Neuronal stem cell (in vitro differentiated cells): Measurements from ENCODE around the gene ANKRD39.

ENCODE experiments used
- DNase-seq: peaks from one replicate; pipeline ENCODE4 v3.0.0-alpha.2; 2013; ENCODE audit warnings: low spot score
- H2AFZ ChIP-seq: one replicate; pipeline ENCODE4 v1.6.1; 2013; ENCODE audit warnings: mild to moderate bottlenecking, low read length, inconsistent platforms
- H2AK5ac ChIP-seq: 2 replicates; pipeline ENCODE4 v1.6.1; 2013; ENCODE audit warnings: low read depth, mild to moderate bottlenecking, inconsistent platforms, low read length, moderate library complexity, mixed read lengths
- H2BK120ac ChIP-seq: 2 replicates; pipeline ENCODE4 v1.6.1; 2013; ENCODE audit warnings: low read depth, mild to moderate bottlenecking, inconsistent platforms, low read length, moderate library complexity, mixed read lengths
- H2BK12ac ChIP-seq: one replicate; pipeline ENCODE4 v1.6.1; 2013; ENCODE audit warnings: low read length, inconsistent platforms
- H2BK15ac ChIP-seq: 2 replicates; pipeline ENCODE4 v1.6.1; 2013; ENCODE audit warnings: mild to moderate bottlenecking, low read length, inconsistent platforms, mixed read lengths
- H2BK5ac ChIP-seq: one replicate; pipeline ENCODE4 v1.6.1; 2013; ENCODE audit warnings: inconsistent platforms, mild to moderate bottlenecking, low read length, moderate library complexity
- H3K14ac ChIP-seq: one replicate; pipeline ENCODE4 v1.6.1; 2013; ENCODE audit warnings: low read length, inconsistent platforms
- H3K18ac ChIP-seq: 2 replicates; pipeline ENCODE4 v1.6.1; 2013; ENCODE audit warnings: low read length, inconsistent platforms
- H3K23ac ChIP-seq: 2 replicates; pipeline ENCODE4 v1.6.1; 2013; ENCODE audit warnings: low read depth, mild to moderate bottlenecking, mixed read lengths, low read length, inconsistent platforms; ENCODE audit not compliant: poor library complexity
- H3K27ac ChIP-seq: replicated peaks from 3 replicates; pipeline ENCODE4 v1.5.1; 2013; ENCODE audit warnings: low read length, inconsistent platforms
- H3K27me3 ChIP-seq, 3 experiments: 2 replicates each; pipeline ENCODE4 v1.6.1; 2013; ENCODE audit warnings: low read length in 3 of 3, mild to moderate bottlenecking in 2 of 3, inconsistent platforms in 1 of 3, low read depth in 1 of 3, mixed read lengths in 1 of 3, moderate library complexity in 1 of 3; ENCODE audit not compliant: control insufficient read depth in 3 of 3, insufficient read depth in 3 of 3
- H3K36me3 ChIP-seq, 2 donors: replicated peaks in 1 of 2; 2 replicates each; pipeline ENCODE4 v1.6.1; 2013; ENCODE audit warnings: low read length in 2 of 2; ENCODE audit not compliant: control insufficient read depth in 2 of 2, insufficient read depth in 2 of 2
- H3K4ac ChIP-seq: 2 replicates; pipeline ENCODE4 v1.6.1; 2013; ENCODE audit warnings: inconsistent platforms, mild to moderate bottlenecking, low read length, moderate library complexity
- H3K4me1 ChIP-seq, 2 donors: 1 replicate in 1 of 2; 2 replicates in 1 of 2; pipeline ENCODE4 v1.6.1; 2013; ENCODE audit warnings: low read length in 2 of 2, low read depth in 1 of 2; ENCODE audit not compliant: control insufficient read depth in 2 of 2, insufficient read depth in 1 of 2
- H3K4me2 ChIP-seq: one replicate; pipeline ENCODE4 v1.6.1; 2013; ENCODE audit warnings: mild to moderate bottlenecking, low read length, inconsistent platforms; ENCODE audit not compliant: insufficient read depth, poor library complexity, severe bottlenecking
- H3K4me3 ChIP-seq, 2 donors: 2 replicates each; pipeline ENCODE4 v1.5.1; 2013; ENCODE audit warnings: low read length in 2 of 2, mild to moderate bottlenecking in 2 of 2, inconsistent platforms in 1 of 2, moderate library complexity in 1 of 2
- H3K79me1 ChIP-seq: one replicate; pipeline ENCODE4 v1.6.1; 2013; ENCODE audit warnings: low read depth, mild to moderate bottlenecking, inconsistent platforms, low read length, moderate library complexity
- H3K9ac ChIP-seq: one replicate; pipeline ENCODE4 v1.6.1; 2013; ENCODE audit warnings: mild to moderate bottlenecking, low read depth, low read length, inconsistent platforms; ENCODE audit not compliant: poor library complexity
- H3K9me3 ChIP-seq, 2 donors: replicated peaks in 1 of 2; 2 replicates each; pipeline versions ENCODE3 to v1.6.1; 2013; ENCODE audit warnings: low read length in 2 of 2, mild to moderate bottlenecking in 2 of 2, inconsistent platforms in 1 of 2, low read depth in 1 of 2, mixed read lengths in 1 of 2, moderate library complexity in 1 of 2; ENCODE audit not compliant: control insufficient read depth in 2 of 2, insufficient read depth in 1 of 2
- H4K8ac ChIP-seq: one replicate; pipeline ENCODE4 v1.6.1; 2013; ENCODE audit warnings: low read depth, mild to moderate bottlenecking, inconsistent platforms, low read length, moderate library complexity
- H4K91ac ChIP-seq: one replicate; pipeline ENCODE4 v1.6.1; 2013; ENCODE audit warnings: low read length, low read depth, mild to moderate bottlenecking, inconsistent platforms; ENCODE audit not compliant: poor library complexity
- WGBS, 2 donors: extraction: QIAGEN DNeasy Blood & Tissue Kit; methylation state at CpG; one replicate each; pipeline ENCODE4 v1.1.7; 2013; ENCODE audit warnings: missing lambda C conversion rate in 2 of 2, mixed read lengths in 1 of 2; ENCODE audit not compliant: insufficient read length in 2 of 2, insufficient replicate concordance in 1 of 2; ENCODE audit errors: extremely low coverage in 2 of 2; 5-methylcytosine and 5-hydroxymethylcytosine counted together

ANKRD39 gene

DNA sequence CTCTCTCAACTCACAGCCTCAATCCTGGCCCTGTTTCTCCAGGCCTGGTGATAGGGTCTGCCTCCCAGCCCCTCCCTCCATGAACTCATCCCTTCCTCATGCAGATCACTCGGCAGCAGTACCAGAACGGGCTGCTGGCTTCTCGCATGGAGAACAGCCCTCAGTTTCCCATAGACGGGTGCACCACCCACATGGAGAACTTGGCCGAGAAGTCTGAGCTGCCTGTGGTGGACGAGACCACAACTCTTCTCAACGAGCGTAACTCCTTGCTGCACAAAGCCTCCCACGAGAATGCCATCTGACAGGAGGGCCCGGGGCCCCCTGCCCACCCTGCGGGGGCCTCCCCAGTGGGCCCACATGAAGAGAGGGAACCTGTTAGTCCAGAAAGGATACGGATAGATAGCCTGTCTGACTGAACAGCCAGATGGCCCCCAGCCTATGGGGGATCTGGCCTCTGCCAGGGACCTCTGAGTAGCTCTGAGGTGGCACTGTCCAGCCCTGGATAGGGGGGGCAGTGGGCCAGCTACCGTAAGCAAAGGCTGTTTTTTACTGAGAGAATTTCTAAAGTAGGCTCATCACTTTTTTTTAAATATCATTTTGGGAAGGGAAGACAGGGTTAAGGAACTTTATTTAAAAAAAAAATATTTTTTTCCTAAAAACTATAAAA is 48.5 kb downstream of the ANKRD39 start:
- Histone ChIP-seq H3K27me3 (no peaks in the 10 kb centered on the region), H4K91ac (no peak overlapping the region), H2BK5ac (no peak overlapping the region), H3K23ac (no peak overlapping the region), H3K4ac (no peak overlapping the region), H3K79me1 (peaks cover 3% of the 10 kb centered on the region), H3K4me3 (no peak overlapping the region), H2BK15ac (no peak overlapping the region), H4K8ac (no peak overlapping the region), H3K18ac (no peak overlapping the region), H3K4me2 (no peak overlapping the region), H3K9ac (no peak overlapping the region), H3K4me1 (no peaks in the 10 kb centered on the region), H2AFZ (no peak overlapping the region), H3K14ac (no peak overlapping the region), H2AK5ac (no peak overlapping the region), H2BK12ac (no peak overlapping the region), H3K27ac (no peak overlapping the region), H3K36me3 (peaks cover 16 to 19% of the 10 kb centered on the region in 2 donors), H2BK120ac (no peak overlapping the region), H3K9me3 (peaks cover 0 to 2% of the 10 kb centered on the region in 2 donors)
- DNase-seq, result no peak
- WGBS, 2 donors, result no CpG with 5 or more reads among the region's 13 CpGs

DNA sequence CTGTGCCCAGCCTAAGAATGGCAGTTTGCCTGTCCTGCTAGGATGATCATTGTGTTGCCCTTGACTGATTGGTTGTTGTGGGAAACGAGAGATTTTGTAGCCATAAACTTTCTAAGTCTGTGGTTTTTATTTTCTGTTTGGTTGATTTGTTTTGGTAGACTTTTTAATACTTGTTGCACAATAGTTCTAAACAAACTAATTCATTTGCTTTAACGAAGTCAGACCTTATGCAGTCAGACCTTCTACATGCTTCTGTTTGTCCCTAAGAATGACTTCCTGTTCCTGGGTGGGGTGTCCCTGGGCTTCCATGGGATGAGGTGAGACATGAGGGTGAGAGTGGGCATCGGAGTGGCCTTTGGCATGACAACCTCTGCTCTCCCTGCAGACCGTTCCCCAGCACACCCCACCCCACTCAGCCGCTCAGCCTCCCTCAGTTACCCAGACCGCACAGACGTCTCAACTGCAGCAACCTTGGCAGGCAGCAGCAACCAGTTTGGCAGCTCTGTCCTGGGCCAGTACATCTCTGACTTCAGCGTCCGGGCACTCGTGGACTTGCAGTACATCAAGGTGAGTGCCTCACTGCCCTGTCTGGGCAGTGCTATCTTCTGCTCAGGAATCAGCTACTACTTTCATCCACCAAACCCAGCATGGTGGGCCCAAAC is 49.5 kb downstream of the ANKRD39 start:
- Histone ChIP-seq H3K36me3 (peaks cover 16 to 19% of the 10 kb centered on the region in 2 donors), H3K18ac (no peak overlapping the region), H3K9ac (no peak overlapping the region), H2AFZ (no peak overlapping the region), H3K27me3 (no peaks in the 10 kb centered on the region), H3K79me1 (peaks cover 3% of the 10 kb centered on the region), H3K4ac (no peak overlapping the region), H2BK15ac (no peak overlapping the region), H3K14ac (no peak overlapping the region), H2BK12ac (no peak overlapping the region), H4K91ac (no peak overlapping the region), H2BK5ac (no peak overlapping the region), H4K8ac (no peak overlapping the region), H2AK5ac (no peak overlapping the region), H3K27ac (no peak overlapping the region), H3K23ac (no peak overlapping the region), H3K9me3 (peaks cover 0 to 2% of the 10 kb centered on the region in 2 donors), H3K4me3 (no peak overlapping the region), H2BK120ac (no peak overlapping the region), H3K4me2 (no peak overlapping the region), H3K4me1 (no peaks in the 10 kb centered on the region)
- no CpG with 5 or more reads among the region's 10 CpGs for WGBS, 2 donors
- DNase-seq, result no peak

DNA sequence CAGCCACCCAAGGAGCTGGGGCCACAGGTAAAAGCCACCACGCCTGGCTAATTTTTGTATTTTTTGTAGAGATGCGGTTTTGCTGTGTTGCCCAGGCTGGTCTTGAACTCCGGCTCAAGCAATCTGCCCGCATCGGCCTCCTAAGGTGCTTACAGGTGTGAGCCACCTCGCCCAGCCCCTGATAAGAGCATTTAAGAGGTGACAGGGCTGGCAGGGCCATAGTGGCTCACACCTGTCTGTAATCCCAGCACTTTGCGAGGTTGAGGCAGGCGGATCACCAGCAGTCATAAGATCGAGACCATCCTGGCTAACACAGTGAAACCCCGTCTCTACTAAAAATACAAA is 50.7 kb downstream of the ANKRD39 start:
- Histone ChIP-seq H4K8ac (no peak overlapping the region), H3K36me3 (peaks cover 19 to 20% of the 10 kb centered on the region in 2 donors), H3K14ac (peak overlapping the region; percentile 71), H3K9ac (no peak overlapping the region), H2BK5ac (no peak overlapping the region), H3K4me2 (no peak overlapping the region), H2AK5ac (no peak overlapping the region), H3K23ac (no peak overlapping the region), H3K18ac (no peak overlapping the region), H3K4me3 (peak overlapping the region in 1 of 2 donors; percentile 52), H2AFZ (no peak overlapping the region), H2BK12ac (no peak overlapping the region), H3K79me1 (peaks cover 5% of the 10 kb centered on the region), H2BK120ac (no peak overlapping the region), H4K91ac (no peak overlapping the region), H3K27me3 (no peaks in the 10 kb centered on the region), H3K4me1 (no peaks in the 10 kb centered on the region), H3K9me3 (peaks cover 0 to 2% of the 10 kb centered on the region in 2 donors), H3K4ac (no peak overlapping the region), H2BK15ac (no peak overlapping the region), H3K27ac (no peak overlapping the region)
- no peak for DNase-seq
- WGBS, 2 donors, result no CpG with 5 or more reads among the region's 10 CpGs

DNA sequence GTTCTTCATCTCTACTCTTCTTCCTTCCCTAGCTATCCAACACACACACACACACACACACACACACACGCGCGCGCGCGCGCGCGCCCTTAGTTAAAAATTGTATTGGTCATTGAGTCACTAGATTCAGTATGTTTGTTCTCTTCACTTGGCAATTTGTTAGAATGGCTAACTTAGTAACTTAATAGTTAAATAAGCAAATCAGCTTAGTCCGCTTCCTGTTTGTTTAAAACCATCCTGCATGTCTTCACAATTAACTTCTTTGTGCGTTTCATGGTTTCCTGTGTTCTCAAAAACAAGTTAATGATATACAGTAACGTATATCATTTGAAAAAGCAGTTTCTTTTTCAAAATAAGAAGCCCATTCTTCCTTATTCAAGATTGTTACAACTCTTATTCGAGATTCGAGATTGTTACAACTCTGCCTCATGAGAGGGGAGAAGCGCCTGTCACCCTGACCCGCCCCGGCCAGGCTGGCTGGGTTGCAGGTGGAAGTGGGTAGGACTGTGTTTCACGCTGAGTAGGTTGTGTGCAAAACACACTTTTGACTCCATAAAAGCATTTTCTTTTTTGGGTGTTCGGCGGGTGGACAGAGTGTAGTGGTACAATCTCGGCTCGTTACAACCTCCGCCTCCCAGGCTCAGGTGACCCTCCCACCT is 51.2 kb downstream of the ANKRD39 start:
- no peak overlapping the region for H3K18ac ChIP-seq
- H2BK5ac ChIP-seq, result no peak overlapping the region
- no peak overlapping the region for H2AFZ ChIP-seq
- H3K4me1 ChIP-seq, result no peaks in the 10 kb centered on the region
- no peak for DNase-seq
- no peak overlapping the region for H3K23ac ChIP-seq
- WGBS, 2 donors, result no CpG with 5 or more reads among the region's 23 CpGs
- H3K27me3 ChIP-seq, result no peaks in the 10 kb centered on the region
- no peak overlapping the region for H4K8ac ChIP-seq
- H3K14ac ChIP-seq, result no peak overlapping the region
- no peak overlapping the region for H4K91ac ChIP-seq
- no peak overlapping the region for H2BK15ac ChIP-seq
- H3K27ac ChIP-seq, result no peak overlapping the region
- H3K36me3 ChIP-seq, result peaks cover 23% of the 10 kb centered on the region in 2 donors
- H3K9ac ChIP-seq, result no peak overlapping the region
- no peak overlapping the region for H2BK12ac ChIP-seq
- H3K4me2 ChIP-seq, result no peak overlapping the region
- peaks cover 0 to 5% of the 10 kb centered on the region in 2 donors for H3K9me3 ChIP-seq
- no peak overlapping the region for H3K4me3 ChIP-seq
- H2AK5ac ChIP-seq, result no peak overlapping the region
- H3K4ac ChIP-seq, result no peak overlapping the region
- no peak overlapping the region for H2BK120ac ChIP-seq
- H3K79me1 ChIP-seq, result peaks cover 5% of the 10 kb centered on the region
